GM19463 (cell line): ENCODE results near the gene THOC6.

Experiments
- ATAC-seq: cut with Tn5 transposase; IDR thresholded peaks from one replicate; pipeline ENCODE4 v1.9.1; 2021; ENCODE audit warnings: mild to moderate bottlenecking, moderate library complexity; ENCODE audit not compliant: unreplicated experiment

Gene THOC6

GRCh38 chr16:3029491-3030221 is 5.8 kb downstream of the THOC6 start:
- ATAC-seq = no peak

GRCh38 chr16:3030222-3031212 is 6.7 kb downstream of the THOC6 start:
- no peak for ATAC-seq

- no peak for ATAC-seq
Measured at GRCh38 chr16:3032624-3033023, 8.8 kb downstream of the THOC6 start.

- no peak for ATAC-seq
Measured at GRCh38 chr16:3035289-3035971, 11.6 kb downstream of the THOC6 start.

GRCh38 chr16:3035972-3036725 is 12.3 kb downstream of the THOC6 start:
- ATAC-seq = no peak

GRCh38 chr16:3036726-3037315 is 13.0 kb downstream of the THOC6 start, which contains the start of gene BICDL2:
Gene BICDL2, minus strand, starts transcription at chr16:3036944. Its CDS starts 1,448 bp downstream, at chr16:3035496.
- ATAC-seq = no peak

- ATAC-seq = no peak
Measured at GRCh38 chr16:3038256-3038655, 14.4 kb downstream of the THOC6 start.

- no peak for ATAC-seq
Measured at GRCh38 chr16:3038896-3039295, 15.1 kb downstream of the THOC6 start.

GRCh38 chr16:3042376-3042775 is 18.5 kb downstream of the THOC6 start:
- ATAC-seq = no peak

GRCh38 chr16:3044708-3045107 is 20.9 kb downstream of the THOC6 start:
- no peak for ATAC-seq

- no peak for ATAC-seq
Measured at GRCh38 chr16:3045758-3046640, 22.2 kb downstream of the THOC6 start, which contains the start of gene MMP25. Gene MMP25, plus strand, starts transcription at chr16:3046561. Its CDS starts 357 bp downstream, at chr16:3046918.

- ATAC-seq = no peak
Measured at GRCh38 chr16:3046641-3047386, 23.0 kb downstream of the THOC6 start.

GRCh38 chr16:3047387-3047720 is 23.5 kb downstream of the THOC6 start:
- ATAC-seq = no peak

GRCh38 chr16:3049921-3050481 is 26.2 kb downstream of the THOC6 start:
- ATAC-seq = no peak

GRCh38 chr16:3050487-3050886 is 26.7 kb downstream of the THOC6 start:
- ATAC-seq = no peak

- no peak for ATAC-seq
Measured at GRCh38 chr16:3051009-3051408, 27.2 kb downstream of the THOC6 start.

GRCh38 chr16:3051494-3051893 is 27.7 kb downstream of the THOC6 start:
- ATAC-seq = no peak
